ENCODE measurements around the gene FAM78A. TPM values are rescaled to one million over a fixed set of nuclear protein-coding genes. Genes with fewer than 3 reads are reported as not detected.
"Not testable (repeated sequence)": the region's sequence is repeated elsewhere in the genome, so short reads cannot be mapped to it uniquely, and the experiment has no call there.

The FAM78A gene
- total RNA-seq, 1 experiment from 2014 or later = 2.0 TPM

- no peak for DNase-seq (ENCODE audit: low read depth, low spot score)
- in situ Hi-C loops (cut with HindIII; ENCODE audit: low pct_unique_long_range_greater_than_20kb, low sequenced_read_pairs) = no loop called here
These were observed 1.5 kb downstream of the FAM78A start for GRCh38 chr9:131274674-131275331.

GRCh38 chr9:131273856-131274673 lies 2.2 kb downstream of the FAM78A start:
- no peak for DNase-seq (ENCODE audit: low read depth, low spot score)
- in situ Hi-C loops (cut with HindIII; ENCODE audit: low pct_unique_long_range_greater_than_20kb, low sequenced_read_pairs) = no loop called here

DNA sequence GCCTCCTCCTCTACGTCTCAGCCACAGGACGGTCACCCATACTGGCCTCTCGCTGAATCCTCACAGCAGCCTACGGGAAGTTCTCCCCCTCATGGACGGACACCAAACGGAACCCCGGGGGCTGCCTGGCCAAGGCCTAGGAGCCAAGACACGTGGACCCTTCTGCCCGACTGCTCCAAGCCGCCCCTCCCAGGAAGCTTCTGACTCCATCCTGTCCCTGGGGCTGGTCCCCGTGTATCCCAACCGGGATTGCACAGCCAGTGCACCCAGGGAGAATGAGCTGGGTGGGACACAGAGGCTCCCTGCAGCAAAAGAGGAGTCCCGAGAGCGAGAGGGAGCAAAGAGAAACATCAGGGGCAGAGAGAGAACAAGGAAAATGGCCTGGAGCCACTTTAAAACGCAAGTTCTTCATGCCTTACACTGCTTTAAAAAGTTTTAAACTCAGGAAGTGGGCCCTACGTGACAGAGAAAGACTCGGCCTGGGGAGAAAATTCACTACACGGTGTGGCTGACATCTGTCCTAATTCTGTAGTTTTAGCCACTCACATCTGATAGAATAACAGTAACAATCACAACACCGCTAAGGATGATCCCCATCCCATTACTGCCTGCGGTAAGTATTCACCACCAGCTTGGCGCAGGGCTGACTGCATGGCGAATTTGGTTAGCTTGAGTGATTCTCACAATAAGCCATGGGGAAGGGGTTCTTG lies 3.0 kb downstream of the FAM78A start:
- DNase-seq (ENCODE audit: low read depth, low spot score) = no peak
- in situ Hi-C loops (cut with HindIII; ENCODE audit: low pct_unique_long_range_greater_than_20kb, low sequenced_read_pairs) = no loop called here

GRCh38 chr9:131272212-131272611 lies 4.1 kb downstream of the FAM78A start:
- in situ Hi-C loops (cut with HindIII; ENCODE audit: low pct_unique_long_range_greater_than_20kb, low sequenced_read_pairs) = no loop called here
- DNase-seq (ENCODE audit: low read depth, low spot score) = no peak

DNA sequence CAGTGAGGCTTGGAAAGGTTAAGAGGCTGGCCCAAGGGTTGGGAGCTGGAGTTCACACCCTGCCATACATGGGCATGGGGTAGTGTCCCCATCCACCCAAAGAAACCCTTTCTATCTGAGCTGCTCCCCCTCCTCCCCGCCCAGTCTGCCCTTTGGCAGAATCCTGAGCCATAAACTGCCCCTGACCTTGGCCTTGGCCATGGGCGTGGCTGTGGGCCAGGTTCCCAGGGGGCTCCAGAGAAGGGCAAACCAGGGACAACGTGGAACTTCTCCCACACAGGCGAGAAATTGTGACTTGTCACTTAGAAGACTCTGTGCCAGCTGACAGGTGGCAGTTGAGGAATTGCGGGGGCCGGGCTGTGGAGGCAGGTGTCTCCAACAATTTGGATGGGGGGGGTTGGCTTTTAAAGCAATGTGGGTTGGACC lies 4.8 kb downstream of the FAM78A start:
- in situ Hi-C loops (cut with HindIII; ENCODE audit: low pct_unique_long_range_greater_than_20kb, low sequenced_read_pairs) = no loop called here

GRCh38 chr9:131271016-131271273 lies 5.4 kb downstream of the FAM78A start:
- in situ Hi-C loops (cut with HindIII; ENCODE audit: low pct_unique_long_range_greater_than_20kb, low sequenced_read_pairs); DNase-seq (ENCODE audit: low read depth, low spot score): not testable (repeated sequence)

More for the DNA sequence above, 4.8 kb downstream of the FAM78A start:
- no peak for DNase-seq (ENCODE audit: low read depth, low spot score)

GRCh38 chr9:131270171-131271015 lies 5.9 kb downstream of the FAM78A start:
- no peak for DNase-seq (ENCODE audit: low read depth, low spot score)
- in situ Hi-C loops (cut with HindIII; ENCODE audit: low pct_unique_long_range_greater_than_20kb, low sequenced_read_pairs) = no loop called here

GRCh38 chr9:131266266-131267229 lies 9.8 kb downstream of the FAM78A start:
- in situ Hi-C loops (cut with HindIII; ENCODE audit: low pct_unique_long_range_greater_than_20kb, low sequenced_read_pairs) = no loop called here
- no peak for DNase-seq (ENCODE audit: low read depth, low spot score)

DNA sequence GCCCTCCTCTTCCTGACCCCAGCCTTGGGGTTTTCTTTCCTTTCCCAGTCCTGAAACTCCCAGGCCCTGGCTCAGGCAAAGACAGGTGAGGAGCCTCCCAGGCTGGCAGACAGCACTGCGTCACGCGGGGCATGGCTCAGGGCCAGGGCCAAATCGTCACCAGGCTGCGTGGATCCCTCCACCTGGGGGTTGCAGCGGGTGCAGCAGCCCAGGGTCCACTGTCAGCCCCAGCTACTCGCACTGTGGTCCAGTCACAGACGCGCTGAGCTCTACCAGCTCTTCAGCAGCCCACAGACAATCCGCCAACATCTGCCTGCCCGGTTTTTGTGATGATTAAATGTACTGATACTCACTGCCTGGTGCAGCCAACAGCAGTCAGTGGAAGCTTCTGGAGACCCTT lies 12.1 kb downstream of the FAM78A start:
- in situ Hi-C loops (cut with HindIII; ENCODE audit: low pct_unique_long_range_greater_than_20kb, low sequenced_read_pairs) = no loop called here
- DNase-seq (ENCODE audit: low read depth, low spot score) = no peak

DNA sequence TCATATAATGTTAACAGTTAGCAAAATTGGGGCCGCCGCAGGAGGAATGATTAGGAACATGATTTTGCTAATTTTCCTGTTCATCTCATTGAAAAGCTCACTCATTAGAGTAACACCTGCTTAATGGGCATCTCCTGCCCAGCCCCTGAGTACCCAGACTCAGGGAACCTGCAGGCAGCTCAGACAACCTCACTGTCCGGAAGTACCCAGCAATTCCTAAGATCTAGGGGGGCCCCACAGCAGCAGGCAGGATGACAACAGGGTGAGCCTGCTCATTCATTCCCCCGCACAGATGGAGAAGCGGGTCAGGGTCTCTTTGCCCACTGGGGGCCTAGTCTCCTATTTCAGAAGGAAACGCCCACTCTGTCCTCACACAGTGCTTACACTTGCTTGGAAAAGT lies 12.6 kb downstream of the FAM78A start:
- DNase-seq (ENCODE audit: low read depth, low spot score) = no peak
- in situ Hi-C loops (cut with HindIII; ENCODE audit: low pct_unique_long_range_greater_than_20kb, low sequenced_read_pairs) = no loop called here

GRCh38 chr9:131263033-131263343 lies 13.3 kb downstream of the FAM78A start:
- in situ Hi-C loops (cut with HindIII; ENCODE audit: low pct_unique_long_range_greater_than_20kb, low sequenced_read_pairs); DNase-seq (ENCODE audit: low read depth, low spot score): not testable (repeated sequence)

GRCh38 chr9:131262327-131263032 lies 13.8 kb downstream of the FAM78A start:
- no peak for DNase-seq (ENCODE audit: low read depth, low spot score)
- in situ Hi-C loops (cut with HindIII; ENCODE audit: low pct_unique_long_range_greater_than_20kb, low sequenced_read_pairs) = no loop called here

DNA sequence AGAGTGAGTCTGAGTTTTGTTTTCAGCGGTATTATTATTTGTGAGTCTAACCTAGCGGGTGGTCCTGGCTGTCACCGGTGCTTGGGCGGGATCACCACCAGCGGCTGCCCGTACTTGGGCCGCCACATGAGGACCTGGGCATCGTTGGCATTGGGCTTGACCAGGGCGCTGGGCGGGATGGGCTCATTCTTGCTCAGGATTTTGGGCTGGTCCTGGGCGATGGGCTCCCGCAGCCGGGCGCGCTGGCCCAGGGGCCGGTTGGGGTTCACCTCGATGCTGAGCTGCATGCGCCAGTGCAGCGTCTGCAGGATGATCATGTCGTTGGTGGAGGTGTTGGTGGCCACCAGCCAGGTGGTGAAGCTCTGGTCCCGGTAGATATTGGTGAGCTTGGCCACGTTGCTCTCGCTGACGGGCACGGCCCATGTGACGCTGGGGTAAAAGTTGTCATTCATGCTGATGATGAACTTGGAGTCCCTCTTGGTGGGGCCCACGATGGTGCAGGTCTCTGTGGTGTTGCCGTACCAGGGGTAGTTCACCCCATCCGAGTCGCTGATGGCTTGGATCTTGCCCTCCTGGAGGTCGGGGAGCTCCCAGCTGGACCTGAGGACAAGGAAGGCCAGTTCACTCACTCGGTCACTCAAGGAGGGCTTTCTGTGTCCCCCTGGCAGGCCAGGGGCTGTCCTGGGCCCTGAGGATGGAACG lies 15.4 kb downstream of the FAM78A start:
- in situ Hi-C loops (cut with HindIII; ENCODE audit: low pct_unique_long_range_greater_than_20kb, low sequenced_read_pairs) = no loop called here
- DNase-seq (ENCODE audit: low read depth, low spot score) = no peak

DNA sequence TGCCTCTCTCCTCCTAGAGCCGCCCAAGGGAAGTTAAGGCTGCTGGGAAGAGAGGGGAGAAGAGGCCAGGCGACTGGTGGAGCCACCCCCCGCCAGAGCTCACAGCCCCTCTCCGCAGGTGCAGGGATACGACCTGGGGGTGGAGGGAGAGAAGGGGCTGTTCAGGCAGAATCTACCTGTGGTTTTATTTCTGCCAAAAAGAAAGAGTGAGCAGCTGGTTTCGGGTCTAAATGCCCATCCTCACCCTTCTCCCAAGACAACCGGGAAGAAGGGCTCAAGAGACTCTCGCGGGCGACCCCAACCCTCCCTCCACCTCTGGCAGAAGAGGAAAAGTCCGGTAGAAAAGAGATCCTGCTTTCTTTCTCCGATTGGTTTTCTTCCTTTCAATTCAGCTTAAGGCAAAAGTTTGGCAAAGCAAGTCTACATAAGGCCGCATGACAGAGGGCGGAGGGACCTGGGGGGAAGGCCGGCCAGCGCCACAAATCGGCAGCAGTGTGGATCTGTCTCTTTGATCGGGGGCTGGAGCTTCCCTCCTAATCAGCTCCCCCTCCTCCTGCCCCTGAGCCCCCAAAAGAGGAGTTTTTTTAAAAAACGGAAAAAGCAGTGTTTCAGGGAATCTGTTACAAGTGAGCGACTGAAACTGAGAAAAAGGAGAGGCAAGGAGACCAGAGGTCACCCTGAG lies 16.3 kb downstream of the FAM78A start:
- in situ Hi-C loops (cut with HindIII; ENCODE audit: low pct_unique_long_range_greater_than_20kb, low sequenced_read_pairs) = no loop called here
- DNase-seq (ENCODE audit: low read depth, low spot score) = no peak

GRCh38 chr9:131259432-131259898 lies 16.8 kb downstream of the FAM78A start:
- in situ Hi-C loops (cut with HindIII; ENCODE audit: low pct_unique_long_range_greater_than_20kb, low sequenced_read_pairs) = no loop called here
- DNase-seq (ENCODE audit: low read depth, low spot score) = no peak
